K562 (cell line): Measurements from ENCODE around the gene CRIP1. TPM values are rescaled to one million over a fixed set of nuclear protein-coding genes. Genes with fewer than 3 reads are reported as not detected.

Experiments used
- ATAC-seq: fragments of 200-7000 bp; cut with Tn5 transposase; 3 replicates; pipeline ENCODE4 v1.9.1; 2020; ENCODE audit warnings: moderate library complexity
- BruUV-seq: library from RNA; stranded (reverse); fragments of 400-500 nt; replicated peaks from 2 replicates; lab custom pipeline; 2021; lab: Mats Ljungman, UMichigan
- CTCF ChIA-PET: fragments of 300-600 bp; formaldehyde crosslinking; extraction: SDS; loops from one replicate; lab custom pipeline; 2021; ENCODE audit warnings: low intra/inter-chr PET ratio; lab: Yijun Ruan, JAX
- POLR2A ChIA-PET: fragments of 300-600, 350-650 bp; sonication (Branson Sonifier 250); formaldehyde crosslinking; extraction: SDS; loops from one replicate; lab custom pipeline; 2021; ENCODE audit warnings: antibody characterized with exemption, inconsistent platforms; lab: Yijun Ruan, JAX
- DNase-seq, 4 experiments: peaks; one replicate each; pipeline versions ENCODE4 v3.0.0 to v3.0.0-alpha.2; 2011 to 2018; ENCODE audit warnings: low spot score in 3 of 4, mixed read lengths in 3 of 4; ENCODE audit errors: extremely low read depth in 1 of 4
- FAIRE-seq: peaks from 2 replicates; lab custom pipeline; 2011; peaks lifted over from hg19 to GRCh38; lab: Jason Lieb, UNC
- H2AFZ ChIP-seq: 2 replicates; pipeline ENCODE4 v1.6.0; 2011; ENCODE audit warnings: low read depth, low read length, control low read depth, inconsistent platforms
- H3K27ac ChIP-seq: fragments of 200-600 bp; 3 replicates; pipeline ENCODE4 v1.8.0; 2011; ENCODE audit warnings: low read depth, mild to moderate bottlenecking, control low read depth, inconsistent platforms, low read length, moderate library complexity, mixed read lengths; ENCODE audit errors: extremely low read depth
- H3K27me3 ChIP-seq, 2 experiments: fragments of 300-600 bp in 1 of 2; 2 replicates in 1 of 2; 3 replicates in 1 of 2; pipeline versions ENCODE4 v1.6.0 to v1.8.0; 2011; ENCODE audit warnings: inconsistent platforms in 2 of 2, low read length in 2 of 2, mild to moderate bottlenecking in 1 of 2, mixed read lengths in 1 of 2, moderate library complexity in 1 of 2; ENCODE audit not compliant: control insufficient read depth in 2 of 2, insufficient read depth in 2 of 2
- H3K36me3 ChIP-seq: fragments of 300-600 bp; 3 replicates; pipeline ENCODE4 v1.8.0; 2011; ENCODE audit warnings: mild to moderate bottlenecking, low read length, inconsistent platforms; ENCODE audit not compliant: control insufficient read depth, insufficient read depth
- H3K4me1 ChIP-seq, 2 experiments: fragments of 200-600 bp in 1 of 2; replicated peaks in 1 of 2; 2 replicates in 1 of 2; 3 replicates in 1 of 2; pipeline versions ENCODE4 v1.5.1 to v1.8.0; 2011; ENCODE audit warnings: inconsistent platforms in 2 of 2, low read length in 2 of 2, mild to moderate bottlenecking in 1 of 2, mixed read lengths in 1 of 2, moderate library complexity in 1 of 2; ENCODE audit not compliant: control insufficient read depth in 2 of 2, insufficient read depth in 2 of 2
- H3K4me2 ChIP-seq: 2 replicates; pipeline ENCODE4 v1.6.1; 2011; ENCODE audit warnings: low read length, control low read depth, inconsistent platforms, mixed read lengths; ENCODE audit not compliant: insufficient read depth
- H3K4me3 ChIP-seq: fragments of 200-600 bp; sonication (generic), shearing (Covaris generic); 2 replicates; pipeline ENCODE4 v1.5.1; 2016; ENCODE audit warnings: control low read depth, inconsistent platforms
- H3K79me2 ChIP-seq: fragments of 200-600 bp; 3 replicates; pipeline ENCODE4 v1.8.0; 2011; ENCODE audit warnings: low read length, inconsistent platforms; ENCODE audit not compliant: control insufficient read depth, insufficient read depth
- H3K9ac ChIP-seq, 2 experiments: 2 replicates each; pipeline versions ENCODE4 v1.6.0 to v1.6.1; 2011; ENCODE audit warnings: low read depth in 2 of 2, low read length in 2 of 2, control low read depth in 1 of 2, inconsistent platforms in 1 of 2, mild to moderate bottlenecking in 1 of 2, mixed read lengths in 1 of 2; ENCODE audit not compliant: insufficient read depth in 1 of 2
- H3K9me1 ChIP-seq: one replicate; pipeline ENCODE4 v1.6.0; 2011; ENCODE audit warnings: inconsistent platforms, mild to moderate bottlenecking, low read length, moderate library complexity; ENCODE audit not compliant: control insufficient read depth, insufficient read depth
- H3K9me3 ChIP-seq: replicated peaks from 2 replicates; pipeline ENCODE4 v1.5.1; 2011; ENCODE audit warnings: low read depth, low read length, inconsistent platforms; ENCODE audit not compliant: control insufficient read depth, insufficient read depth
- H4K20me1 ChIP-seq: replicated peaks from 2 replicates; pipeline ENCODE4 v1.6.1; 2011; ENCODE audit warnings: low read length, inconsistent platforms, mixed read lengths; ENCODE audit not compliant: control insufficient read depth, insufficient read depth
- CTCF ChIP-seq, 3 experiments: IDR thresholded peaks in 2 of 3; conservative IDR thresholded peaks in 1 of 3; 2 replicates each; pipeline ENCODE4 v1.5.1; 2011 to 2012; ENCODE audit warnings: low read length in 3 of 3, mild to moderate bottlenecking in 3 of 3, control low read depth in 2 of 3, improper control_type of control experiment in 1 of 3, inconsistent platforms in 1 of 3, low read depth in 1 of 3, mixed read lengths in 1 of 3, moderate library complexity in 1 of 3; ENCODE audit not compliant: insufficient read depth in 2 of 3
- FOXO4 ChIP-seq: fragments of 450-650 bp; formaldehyde crosslinking; IDR thresholded peaks from 2 replicates; pipeline ENCODE4 v1.4.0; 2020; ENCODE audit warnings: mild to moderate bottlenecking, moderate library complexity
- KLF6 ChIP-seq: fragments of 250-450 bp; sonication (Bioruptor Pico); IDR thresholded peaks from 2 replicates; pipeline ENCODE4 v1.4.0; 2020; ENCODE audit warnings: mild to moderate bottlenecking, moderate library complexity, borderline replicate concordance
- RAD21 ChIP-seq, 2 experiments: fragments of 250-450 bp in 1 of 2; fragments of 450-650 bp in 1 of 2; sonication (Bioruptor Pico) in 1 of 2; formaldehyde crosslinking in 1 of 2; IDR thresholded peaks in 1 of 2; conservative IDR thresholded peaks in 1 of 2; 2 replicates each; pipeline versions ENCODE4 v1.4.0 to v1.8.0; 2020 to 2022; ENCODE audit warnings: mild to moderate bottlenecking in 2 of 2, moderate library complexity in 1 of 2
- RB1 ChIP-seq: fragments of 450-650 bp; IDR thresholded peaks from 2 replicates; pipeline ENCODE4 v1.6.1; 2017; ENCODE audit warnings: low read depth, mild to moderate bottlenecking
- TCFL5 ChIP-seq: fragments of 250-450 bp; sonication (Bioruptor Pico); conservative IDR thresholded peaks from 2 replicates; pipeline ENCODE4 v1.6.1; 2021; ENCODE audit warnings: mild to moderate bottlenecking, moderate library complexity, matching md5 sums
- ZBTB7A ChIP-seq: IDR thresholded peaks from 2 replicates; pipeline ENCODE4 v1.6.1; 2011; ENCODE audit warnings: low read depth, mild to moderate bottlenecking, low read length, moderate library complexity, borderline replicate concordance; ENCODE audit not compliant: control insufficient read depth
- ZNF445 ChIP-seq: fragments of 250-450 bp; sonication (Bioruptor Pico); IDR thresholded peaks from 2 replicates; pipeline ENCODE4 v1.4.0; 2020; ENCODE audit warnings: low read depth, mild to moderate bottlenecking, moderate library complexity
- WGBS: fragments of 100-300 bp; shearing (Covaris generic); methylation state at CpG from one replicate; pipeline ENCODE4 v1.1.6; 2016; ENCODE audit warnings: low coverage, mixed read lengths; ENCODE audit not compliant: insufficient coverage; ENCODE audit errors: missing lambda C conversion rate; 5-methylcytosine and 5-hydroxymethylcytosine counted together
- in situ Hi-C: fragments of 300-500 bp; cut with MboI; formaldehyde crosslinking; loops from 4 replicates; pipeline ENCODE4 v1.15.0; 2018; ENCODE audit warnings: inconsistent platforms, mixed read lengths
- intact Hi-C: fragments of 100-400 bp; cut with micrococcal nuclease; formaldehyde crosslinking; loops from 2 replicates; pipeline ENCODE4 v1.14.2; 2022
- polyA plus RNA-seq, 8 experiments: library from polyadenylated mRNA; depleted of rRNA in 4 of 8; stranded (reverse) in 5 of 8; unstranded in 3 of 8; fragments of >200 nt; fragmentation: Nextera tagmentation in 2 of 8; fragmentation: Illumina TruSeq in 1 of 8; extraction: Ambion mirVana in 2 of 8; extraction: Trizol in 1 of 8; gene quantifications; 2 replicates each; pipeline versions ENCODE4 v1.2.1 to v1.2.3, GENCODE V29; 2011 to 2014; ENCODE audit warnings: inconsistent platforms in 1 of 8, missing spikeins in 1 of 8
- total RNA-seq, 7 experiments: library from RNA; depleted of rRNA in 6 of 7; stranded (reverse); fragments of >200 nt in 6 of 7; fragmentation: Illumina TruSeq in 2 of 7; extraction: Trizol in 2 of 7; gene quantifications; 2 replicates each; pipeline versions ENCODE4 v1.2.1 to v1.2.3, GENCODE V29; 2011 to 2021; ENCODE audit warnings: low replicate concordance in 1 of 7

Gene CRIP1
- total and polyA plus RNA-seq, 9 of the 15 experiments (the other 6 are each of a cell fraction or from before 2014, with no cell fraction given): 0.11 to 0.58 (median 0.14) TPM; not detected in 6

- POLR2A ChIA-PET: interaction anchor here (1.1 kb wide), 1 partner anchor 167 kb away, joined by 3 read pairs; no protein-coding TSS in a partner anchor
- BruUV-seq: no TSS peak
- H3K9me3 ChIP-seq: no peaks in the 10 kb centered on the region
- ATAC-seq (peak; percentile 95), DNase-seq (peak; percentile 60 to 79 (median 76)), FAIRE-seq (no peak)
- H3K9me1 ChIP-seq: no peaks in the 10 kb centered on the region
- intact Hi-C loops (no loop called here), in situ Hi-C loops (no loop called here)
- no peak overlapping the region for H3K4me2 ChIP-seq
- no peaks in the 10 kb centered on the region for H3K36me3 ChIP-seq
- TF ChIP-seq TCFL5: no peak
- no peak for TF ChIP-seq KLF6 (CRISPR knock-in tag)
- TF ChIP-seq CTCF (IDR thresholded peaks at IDR 0.05 in 2 of 3, conservative IDR thresholded peaks at IDR 0.05 in 1 of 3; ENCODE audit: insufficient read depth in 2 of 3, low read depth in 1 of 3, low read length in 3 of 3): peak; percentile 65 to 79 (median 75)
- TF ChIP-seq ZNF445: no peak
- no peak for TF ChIP-seq FOXO4 (CRISPR knock-in tag)
- 0 out of 2 replicates have a peak, but pooled peaks have one; percentile 28 for TF ChIP-seq RB1
- peak in 1 of 2 experiments; percentile 46; a peak in 3 of 4 replicates for TF ChIP-seq RAD21 (CRISPR knock-in tag; conservative IDR thresholded peaks at IDR 0.05 in 1 of 2, IDR thresholded peaks at IDR 0.05 in 1 of 2)
- 0 out of 2 replicates have a peak, but pooled peaks have one; percentile 26 for TF ChIP-seq ZBTB7A
- CTCF ChIA-PET: no interaction called here
- H3K4me3 ChIP-seq: no peak overlapping the region
- WGBS: 2% methylated on average over 9 of the region's 30 CpGs
- no peak overlapping the region for H3K27ac ChIP-seq
- H3K4me1 ChIP-seq: peaks cover 0 to 23% of the 10 kb centered on the region in 2 experiments; a peak in 2 of 5 replicates
- no peaks in the 10 kb centered on the region for H4K20me1 ChIP-seq
- H3K79me2 ChIP-seq: no peaks in the 10 kb centered on the region
- H3K9ac ChIP-seq: no peak overlapping the region; a peak in 1 of 4 replicates
- H3K27me3 ChIP-seq: peaks cover 6 to 66% of the 10 kb centered on the region in 2 experiments; a peak in 3 of 5 replicates
- no peak overlapping the region for H2AFZ ChIP-seq
Observed at GRCh38 chr14:105537580-105538474, 51.1 kb downstream of the CRIP1 start.
